Inferior parietal cortex (tissue), 1 donor: ENCODE results near the gene CDCP1.
"Not testable (repeated sequence)": the region's sequence is repeated elsewhere in the genome, so short reads cannot be mapped to it uniquely, and the experiment has no call there.

Experiments
- DNase-seq: peaks from one replicate; pipeline ENCODE4 v3.0.0-alpha.2; 2016; ENCODE audit errors: extremely low spot score

Gene CDCP1

GRCh38 chr3:45084820-45085816, 61.1 kb downstream of the CDCP1 start:
- no peak for DNase-seq

GRCh38 chr3:45084361-45084760, 61.8 kb downstream of the CDCP1 start:
- DNase-seq = no peak

- DNase-seq = no peak
Measured at GRCh38 chr3:45083023-45083422, 63.2 kb downstream of the CDCP1 start.

GRCh38 chr3:45082142-45082538, 64.0 kb downstream of the CDCP1 start:
- no peak for DNase-seq

- no peak for DNase-seq
Measured at GRCh38 chr3:45081506-45082141, 64.6 kb downstream of the CDCP1 start.

GRCh38 chr3:45080824-45081223, 65.4 kb downstream of the CDCP1 start:
- no peak for DNase-seq

GRCh38 chr3:45079715-45080114, 66.5 kb downstream of the CDCP1 start:
- DNase-seq = no peak

- no peak for DNase-seq
Measured at GRCh38 chr3:45078910-45079522, 67.2 kb downstream of the CDCP1 start.

GRCh38 chr3:45078256-45078655, 67.9 kb downstream of the CDCP1 start:
- not testable (repeated sequence) for DNase-seq

GRCh38 chr3:45075821-45076625, 70.2 kb downstream of the CDCP1 start:
- DNase-seq = no peak

GRCh38 chr3:45071075-45071474, 75.1 kb downstream of the CDCP1 start:
- no peak for DNase-seq

- DNase-seq = no peak
Measured at GRCh38 chr3:45067941-45068340, 78.2 kb downstream of the CDCP1 start.

GRCh38 chr3:45067486-45067885, 78.7 kb downstream of the CDCP1 start:
- no peak for DNase-seq

GRCh38 chr3:45066109-45066801, 79.9 kb downstream of the CDCP1 start:
- DNase-seq = no peak

- no peak for DNase-seq
Measured at GRCh38 chr3:45065373-45065720, 80.8 kb downstream of the CDCP1 start.

- DNase-seq = peak; percentile 70
Measured at GRCh38 chr3:45064512-45065372, 81.4 kb downstream of the CDCP1 start.

- DNase-seq = no peak
Measured at GRCh38 chr3:45062697-45063070, 83.5 kb downstream of the CDCP1 start.

- no peak for DNase-seq
Measured at GRCh38 chr3:45060165-45060892, 85.8 kb downstream of the CDCP1 start.

GRCh38 chr3:45059132-45059531, 87.0 kb downstream of the CDCP1 start:
- DNase-seq = no peak

- no peak for DNase-seq
Measured at GRCh38 chr3:45057557-45057956, 88.6 kb downstream of the CDCP1 start.
